Stimulated activated CD8-positive, alpha-beta memory T cell treated with anti-CD3 and anti-CD28 coated beads, Interleukin-4, amount 100 ng/mL, for 1 hour (primary cell): ENCODE data around the gene EPHA3.

ENCODE experiments used
- DNase-seq, 2 donors: peaks; one replicate each; pipeline ENCODE4 v3.0.0-alpha.2; 2020; ENCODE audit warnings: low read depth in 2 of 2, low spot score in 1 of 2

EPHA3 gene

GRCh38 chr3:89227218-89227617 lies 119.8 kb downstream of the EPHA3 start:
- no peak for DNase-seq

- DNase-seq = no peak
These were observed 120.2 kb downstream of the EPHA3 start for GRCh38 chr3:89227634-89228033.

GRCh38 chr3:89232155-89232554 lies 124.7 kb downstream of the EPHA3 start:
- DNase-seq = no peak

- DNase-seq = no peak
These were observed 127.2 kb downstream of the EPHA3 start for GRCh38 chr3:89234620-89235019.

- no peak for DNase-seq
These were observed 131.4 kb downstream of the EPHA3 start for GRCh38 chr3:89238846-89239245.

- DNase-seq = no peak
These were observed 132.4 kb downstream of the EPHA3 start for GRCh38 chr3:89239774-89240173.

- no peak for DNase-seq
These were observed 138.2 kb downstream of the EPHA3 start for GRCh38 chr3:89245612-89246011.

- no peak for DNase-seq
These were observed 138.9 kb downstream of the EPHA3 start for GRCh38 chr3:89246326-89246725.

GRCh38 chr3:89250742-89251141 lies 143.3 kb downstream of the EPHA3 start:
- no peak for DNase-seq

- no peak for DNase-seq
These were observed 144.6 kb downstream of the EPHA3 start for GRCh38 chr3:89252016-89252415.

- DNase-seq = no peak
These were observed 145.4 kb downstream of the EPHA3 start for GRCh38 chr3:89252860-89253259.

- no peak for DNase-seq
These were observed 149.0 kb downstream of the EPHA3 start for GRCh38 chr3:89256395-89256794.

- no peak for DNase-seq
These were observed 149.5 kb downstream of the EPHA3 start for GRCh38 chr3:89256882-89257281.

- no peak for DNase-seq
These were observed 153.3 kb downstream of the EPHA3 start for GRCh38 chr3:89260721-89261120.

GRCh38 chr3:89261673-89262072 lies 154.3 kb downstream of the EPHA3 start:
- no peak for DNase-seq

- DNase-seq = no peak
These were observed 155.0 kb downstream of the EPHA3 start for GRCh38 chr3:89262309-89262929.

GRCh38 chr3:89264037-89264560 lies 156.7 kb downstream of the EPHA3 start:
- DNase-seq = no peak

GRCh38 chr3:89266074-89266473 lies 158.7 kb downstream of the EPHA3 start:
- DNase-seq = no peak

- no peak for DNase-seq
These were observed 160.6 kb downstream of the EPHA3 start for GRCh38 chr3:89268059-89268458.

GRCh38 chr3:89270201-89270600 lies 162.8 kb downstream of the EPHA3 start:
- no peak for DNase-seq

- DNase-seq = no peak
These were observed 167.6 kb downstream of the EPHA3 start for GRCh38 chr3:89275001-89275400.

GRCh38 chr3:89276116-89276515 lies 168.7 kb downstream of the EPHA3 start:
- no peak for DNase-seq

- DNase-seq = no peak
These were observed 171.0 kb downstream of the EPHA3 start for GRCh38 chr3:89278302-89279025.
